ENCODE data around the gene EEF1A2.

EEF1A2 gene

GRCh38 chr20:63532449-63532971 lies 33.6 kb upstream of the EEF1A2 start:
- H3K9me2 ChIP-seq (replicated peaks; ENCODE audit: insufficient read depth, low read length), result no peaks in the 10 kb centered on the region
- H3F3A ChIP-seq (ENCODE audit: insufficient read depth, low read length), result peaks cover 3% of the 10 kb centered on the region; the same call in 1 of the 2 replicates
- TF ChIP-seq EZH2 (optimal IDR thresholded peaks at IDR 0.05; ENCODE audit: low read depth, low read length), result no peak
- TF ChIP-seq EZH2phosphoT487 (IDR thresholded peaks at IDR 0.05; ENCODE audit: low read length), result no peak
- no peak for TF ChIP-seq CTCF (IDR thresholded peaks at IDR 0.05; ENCODE audit: low read length)
- no peaks in the 10 kb centered on the region for H4K20me1 ChIP-seq (ENCODE audit: insufficient read depth, low read length)
- peaks cover 7% of the 10 kb centered on the region; the same call in 1 of the 2 replicates for H3K4me1 ChIP-seq (ENCODE audit: low read length)
- no peak for DNase-seq
- H2AFZ ChIP-seq (ENCODE audit: low read length), result no peak overlapping the region
- no peak overlapping the region for H3K9ac ChIP-seq (ENCODE audit: low read length)
- no peaks in the 10 kb centered on the region for H3K79me2 ChIP-seq (ENCODE audit: low read length)
- H3K27me3 ChIP-seq (replicated peaks; ENCODE audit: insufficient read depth, low read length), result peaks cover 50% of the 10 kb centered on the region
- no peak overlapping the region for H3K4me2 ChIP-seq (ENCODE audit: low read depth, low read length)
- H3K36me3 ChIP-seq (replicated peaks; ENCODE audit: insufficient read depth, low read length), result no peaks in the 10 kb centered on the region
- H3K9me3 ChIP-seq (replicated peaks; ENCODE audit: insufficient read depth, low read length), result no peaks in the 10 kb centered on the region
- no peak overlapping the region for H3K4me3 ChIP-seq (ENCODE audit: low read length)
- H3K27ac ChIP-seq (ENCODE audit: low read length), result no peak overlapping the region

- no peaks in the 10 kb centered on the region; the same call in 1 of the 2 replicates for H3F3A ChIP-seq (ENCODE audit: insufficient read depth, low read length)
- H3K9me3 ChIP-seq (replicated peaks; ENCODE audit: insufficient read depth, low read length), result no peaks in the 10 kb centered on the region
- no peak overlapping the region for H3K9ac ChIP-seq (ENCODE audit: low read length)
- H2AFZ ChIP-seq (ENCODE audit: low read length), result no peak overlapping the region
- no peak overlapping the region for H3K4me3 ChIP-seq (ENCODE audit: low read length)
- TF ChIP-seq EZH2phosphoT487 (IDR thresholded peaks at IDR 0.05; ENCODE audit: low read length) (no peak), CTCF (IDR thresholded peaks at IDR 0.05; ENCODE audit: low read length) (no peak), EZH2 (optimal IDR thresholded peaks at IDR 0.05; ENCODE audit: low read depth, low read length) (no peak)
- H3K9me2 ChIP-seq (replicated peaks; ENCODE audit: insufficient read depth, low read length), result no peaks in the 10 kb centered on the region
- no peak overlapping the region for H3K27ac ChIP-seq (ENCODE audit: low read length)
- H3K27me3 ChIP-seq (replicated peaks; ENCODE audit: insufficient read depth, low read length), result peaks cover 56% of the 10 kb centered on the region
- DNase-seq, result no peak
- H4K20me1 ChIP-seq (ENCODE audit: insufficient read depth, low read length), result no peaks in the 10 kb centered on the region
- H3K36me3 ChIP-seq (replicated peaks; ENCODE audit: insufficient read depth, low read length), result no peaks in the 10 kb centered on the region
- peaks cover under 1% of the 10 kb centered on the region; the same call in 1 of the 2 replicates for H3K4me1 ChIP-seq (ENCODE audit: low read length)
- H3K79me2 ChIP-seq (ENCODE audit: low read length), result no peaks in the 10 kb centered on the region
- H3K4me2 ChIP-seq (ENCODE audit: low read depth, low read length), result no peak overlapping the region
Observed at GRCh38 chr20:63531686-63532448, 33.0 kb upstream of the EEF1A2 start.

DNA sequence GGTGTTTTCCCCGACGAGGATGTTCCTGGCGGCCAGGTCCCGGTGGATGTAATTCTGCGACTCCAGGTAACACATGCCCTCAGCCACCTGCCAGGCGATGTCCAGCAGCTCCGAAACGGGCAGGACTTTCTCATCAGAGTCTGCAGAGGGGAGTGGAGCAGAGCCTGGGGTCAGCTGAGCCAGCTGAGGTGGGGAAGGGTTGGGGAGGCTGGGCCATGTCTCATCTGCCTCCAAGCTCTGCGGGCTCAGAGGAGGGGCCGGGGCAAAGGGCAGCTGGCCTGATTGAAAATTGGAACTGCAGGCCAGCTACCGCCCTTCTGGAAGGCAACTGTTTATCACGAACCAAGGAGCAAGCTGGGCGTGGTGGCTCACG lies 31.9 kb upstream of the EEF1A2 start:
- Histone ChIP-seq H3K27ac (ENCODE audit: low read length) (no peak overlapping the region), H3K4me2 (ENCODE audit: low read depth, low read length) (no peak overlapping the region), H3K9me3 (replicated peaks; ENCODE audit: insufficient read depth, low read length) (no peaks in the 10 kb centered on the region), H4K20me1 (ENCODE audit: insufficient read depth, low read length) (no peaks in the 10 kb centered on the region), H3K9ac (ENCODE audit: low read length) (no peak overlapping the region), H3K4me1 (ENCODE audit: low read length) (no peaks in the 10 kb centered on the region), H2AFZ (ENCODE audit: low read length) (no peak overlapping the region), H3K4me3 (ENCODE audit: low read length) (no peak overlapping the region), H3K27me3 (replicated peaks; ENCODE audit: insufficient read depth, low read length) (peaks cover 56% of the 10 kb centered on the region), H3K36me3 (replicated peaks; ENCODE audit: insufficient read depth, low read length) (no peaks in the 10 kb centered on the region), H3K9me2 (replicated peaks; ENCODE audit: insufficient read depth, low read length) (no peaks in the 10 kb centered on the region), H3F3A (ENCODE audit: insufficient read depth, low read length) (no peaks in the 10 kb centered on the region; the same call in 1 of the 2 replicates), H3K79me2 (ENCODE audit: low read length) (no peaks in the 10 kb centered on the region)
- DNase-seq, result no peak
- TF ChIP-seq EZH2phosphoT487 (IDR thresholded peaks at IDR 0.05; ENCODE audit: low read length) (no peak), CTCF (IDR thresholded peaks at IDR 0.05; ENCODE audit: low read length) (no peak), EZH2 (optimal IDR thresholded peaks at IDR 0.05; ENCODE audit: low read depth, low read length) (no peak)

All from MM.1S (cell line).